Adrenal gland (tissue), 5 donors: ENCODE results near the gene GTF2F1.

ENCODE experiments used
- CTCF ChIP-seq, 6 experiments: fragments of 450-650 bp in 4 of 6; fragments of 200-600 bp in 2 of 6; sonication (generic) in 1 of 6; IDR thresholded peaks; 1 replicate in 5 of 6; 2 replicates in 1 of 6; pipeline versions ENCODE4 v1.5.1 to v1.8.0; 2016 to 2021; ENCODE audit warnings: antibody characterized with exemption in 6 of 6, mild to moderate bottlenecking in 2 of 6, moderate library complexity in 1 of 6
- POLR2A ChIP-seq, 2 donors: fragments of 450-650 bp; IDR thresholded peaks; one replicate each; pipeline ENCODE4 v1.6.1; 2017; ENCODE audit warnings: antibody characterized with exemption in 2 of 2, mild to moderate bottlenecking in 2 of 2, moderate library complexity in 1 of 2
- donor health status: DM: no; HTN: no; CAD: no.

DNA sequence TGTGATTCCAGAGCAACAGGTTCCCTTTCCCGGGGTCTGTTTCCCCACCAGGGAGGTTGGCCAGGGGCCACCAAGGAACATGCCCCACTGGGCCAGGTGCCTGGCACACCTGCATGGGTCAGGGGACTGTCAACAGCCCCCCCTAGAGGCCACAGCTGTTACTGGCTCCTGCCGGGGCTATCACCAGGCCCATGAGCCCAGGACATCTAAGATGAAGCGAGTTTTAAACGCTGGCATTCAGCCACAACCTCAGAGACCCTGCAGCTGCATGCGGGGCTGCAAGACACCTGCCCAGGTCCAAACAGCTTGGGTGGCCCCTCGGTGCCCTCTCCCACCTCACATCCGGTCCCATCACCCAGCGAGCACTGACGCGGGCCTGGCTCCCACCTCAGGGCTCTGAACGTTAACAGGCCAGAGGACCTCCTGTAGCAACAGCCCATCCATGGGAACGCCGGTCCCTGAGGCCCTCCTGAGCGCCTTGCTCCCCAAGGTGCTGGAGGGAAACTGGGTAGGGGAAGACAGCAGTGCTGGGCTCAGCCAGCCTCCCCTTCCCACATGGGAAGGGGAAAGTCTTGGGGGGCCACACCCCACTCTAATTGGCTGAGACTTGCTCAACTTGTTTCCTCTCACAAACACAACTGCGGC lies 19.6 kb upstream of the GTF2F1 start:
- peak in 5 of 6 experiments; percentile 8 to 41 (median 27) for TF ChIP-seq CTCF (IDR thresholded peaks at IDR 0.05)
- TF ChIP-seq POLR2A (IDR thresholded peaks at IDR 0.05) = no peak
